Large intestine (tissue), 3 donors: Measurements from ENCODE around the gene NPEPL1. TPM values are rescaled to one million over a fixed set of nuclear protein-coding genes. Genes with fewer than 3 reads are reported as not detected.
"Not testable (repeated sequence)": the region's sequence is repeated elsewhere in the genome, so short reads cannot be mapped to it uniquely, and the experiment has no call there.

Experiments used
- DNase-seq, 2 donors: peaks; one replicate each; pipeline versions ENCODE4 v3.0.0 to v3.0.0-alpha.2; 2013
- H3K27ac ChIP-seq: one replicate; pipeline ENCODE4 v1.5.1; 2013; ENCODE audit warnings: low read length
- H3K27me3 ChIP-seq: 2 replicates; pipeline ENCODE4 v1.6.1; 2013; ENCODE audit warnings: low read length; ENCODE audit not compliant: control insufficient read depth, insufficient read depth
- H3K36me3 ChIP-seq: 2 replicates; pipeline ENCODE4 v1.6.1; 2013; ENCODE audit warnings: low read length; ENCODE audit not compliant: control insufficient read depth, insufficient read depth
- H3K4me1 ChIP-seq: one replicate; pipeline ENCODE4 v1.6.1; 2013; ENCODE audit warnings: low read length; ENCODE audit not compliant: control insufficient read depth, insufficient read depth
- H3K4me3 ChIP-seq: one replicate; pipeline ENCODE4 v1.5.1; 2013; ENCODE audit warnings: low read length
- H3K9me3 ChIP-seq: one replicate; pipeline ENCODE4 v1.6.1; 2013; ENCODE audit warnings: mild to moderate bottlenecking, low read depth, low read length, moderate library complexity; ENCODE audit not compliant: control insufficient read depth
- WGBS: methylation state at CpG from one replicate; pipeline ENCODE4 v1.1.5; 2013; ENCODE audit warnings: low lambda C conversion rate; ENCODE audit not compliant: insufficient coverage; 5-methylcytosine and 5-hydroxymethylcytosine counted together
- polyA plus RNA-seq: library from polyadenylated mRNA; unstranded; fragments of 120-200 nt; gene quantifications from one replicate; pipeline ENCODE4 v1.2.1, GENCODE V29; 2013

Gene NPEPL1
- polyA plus RNA-seq, 1 donor: 35.1 TPM

DNA sequence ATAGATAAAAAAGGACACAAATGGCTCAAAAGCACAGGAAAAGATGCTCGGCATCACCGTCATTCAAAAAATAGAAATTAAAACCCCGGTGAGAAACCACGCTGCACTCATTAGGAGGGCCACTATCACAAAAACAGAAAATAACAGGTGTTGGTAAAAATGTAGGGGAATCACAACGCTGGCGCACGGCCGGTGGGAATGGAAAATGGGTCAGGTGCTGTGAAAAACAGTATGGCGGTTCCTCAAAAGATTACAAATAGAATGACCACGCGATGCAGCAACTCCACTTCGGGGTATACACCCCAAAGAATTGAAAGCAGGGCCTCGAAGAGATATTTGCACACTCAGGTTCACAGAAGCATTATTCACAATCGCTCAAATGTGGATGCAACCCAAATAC lies 28.3 kb downstream of the NPEPL1 start:
- H3K27me3 ChIP-seq: peaks cover 10% of the 10 kb centered on the region
- no peaks in the 10 kb centered on the region for H3K9me3 ChIP-seq
- no peak overlapping the region for H3K27ac ChIP-seq
- WGBS: 100% methylated on average over 7 of the region's 14 CpGs
- no peaks in the 10 kb centered on the region for H3K4me1 ChIP-seq
- H3K36me3 ChIP-seq: peaks cover 2% of the 10 kb centered on the region
- no peak overlapping the region for H3K4me3 ChIP-seq
- DNase-seq: no peak

DNA sequence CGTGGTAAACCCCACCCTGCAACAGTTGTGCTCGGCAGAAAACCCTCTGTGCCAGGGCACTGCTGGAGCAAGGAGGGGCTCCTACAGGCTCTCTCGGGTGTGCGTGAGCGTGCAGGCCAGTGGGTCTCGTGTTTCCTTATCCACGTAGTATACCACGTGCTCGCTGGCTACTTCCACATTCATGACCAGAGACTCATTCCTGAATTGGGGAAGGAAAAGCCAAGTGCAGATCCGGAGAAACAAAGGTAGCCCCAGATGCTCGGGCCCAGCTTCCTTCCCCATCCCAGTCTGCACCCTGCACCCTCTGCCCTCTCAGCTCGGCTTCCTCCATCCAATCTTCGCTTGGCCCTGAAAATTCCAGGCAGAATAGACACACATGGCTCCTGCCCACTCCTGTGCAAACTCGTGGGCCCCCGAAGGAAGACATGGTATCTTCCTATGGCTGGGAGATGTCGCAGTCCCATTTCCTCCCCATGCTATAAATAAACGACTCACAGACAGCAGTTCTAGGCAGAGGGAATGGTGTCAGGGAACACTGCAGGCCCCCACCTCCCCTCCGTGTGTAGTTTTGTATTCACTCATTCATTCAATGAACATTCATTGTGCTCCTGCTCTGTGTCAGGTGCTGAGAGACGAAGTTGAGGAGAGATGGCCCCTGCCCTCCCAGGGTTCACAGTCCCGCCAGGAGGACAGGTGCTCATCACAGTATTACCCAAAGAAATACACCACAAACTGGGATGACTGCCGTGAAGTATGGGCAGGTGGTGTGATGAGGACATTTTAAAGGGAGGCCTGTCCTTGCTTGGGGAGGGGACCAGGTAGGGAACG lies 29.6 kb downstream of the NPEPL1 start:
- no peak overlapping the region for H3K27ac ChIP-seq
- WGBS: 86% methylated on average over 1 of the region's 22 CpGs
- no peak overlapping the region for H3K4me3 ChIP-seq
- H3K36me3 ChIP-seq: no peaks in the 10 kb centered on the region
- DNase-seq: no peak
- no peaks in the 10 kb centered on the region for H3K9me3 ChIP-seq
- no peaks in the 10 kb centered on the region for H3K4me1 ChIP-seq
- H3K27me3 ChIP-seq: peaks cover 10% of the 10 kb centered on the region

DNA sequence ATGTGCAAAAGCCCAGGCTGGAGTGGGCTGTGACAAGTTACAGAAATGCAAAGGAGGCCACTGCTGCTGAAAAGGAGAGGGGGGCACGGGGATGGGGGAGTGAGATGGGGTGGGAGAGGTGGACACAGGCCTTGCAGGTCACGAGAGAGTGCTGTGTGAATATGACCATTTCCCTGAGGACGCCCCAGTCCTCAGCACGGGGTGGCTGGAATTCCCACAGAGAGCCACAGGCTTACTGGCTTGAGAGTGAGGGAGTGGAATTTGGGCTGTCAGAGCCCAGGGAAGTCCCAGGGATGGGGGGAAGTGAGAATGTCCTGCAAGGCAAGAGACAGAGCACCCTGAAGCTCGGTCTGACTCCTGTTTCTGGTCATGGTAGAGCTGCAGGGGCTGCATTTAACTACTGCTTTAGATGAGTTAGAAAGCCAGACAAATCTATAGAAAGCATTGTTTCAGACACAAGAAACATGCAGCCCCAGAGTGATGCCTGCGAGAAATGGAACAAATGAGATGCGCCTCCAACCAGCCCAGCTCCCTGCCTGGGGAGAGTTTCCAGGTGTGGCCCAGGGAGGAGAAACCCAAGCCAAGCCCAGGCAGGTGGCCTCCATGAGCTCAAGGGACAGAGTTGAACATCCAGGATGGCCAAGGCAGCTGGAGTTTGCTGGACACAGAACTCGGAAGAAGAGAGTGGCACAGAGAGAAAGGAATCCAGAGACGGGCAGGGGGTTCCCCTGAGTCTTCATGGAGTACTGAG lies 30.5 kb downstream of the NPEPL1 start:
- H3K9me3 ChIP-seq: no peaks in the 10 kb centered on the region
- H3K4me1 ChIP-seq: no peaks in the 10 kb centered on the region
- no peak overlapping the region for H3K4me3 ChIP-seq
- no CpG with 5 or more reads among the region's 9 CpGs for WGBS
- no peaks in the 10 kb centered on the region for H3K36me3 ChIP-seq
- no peak for DNase-seq
- H3K27ac ChIP-seq: no peak overlapping the region
- H3K27me3 ChIP-seq: peaks cover 10% of the 10 kb centered on the region

DNA sequence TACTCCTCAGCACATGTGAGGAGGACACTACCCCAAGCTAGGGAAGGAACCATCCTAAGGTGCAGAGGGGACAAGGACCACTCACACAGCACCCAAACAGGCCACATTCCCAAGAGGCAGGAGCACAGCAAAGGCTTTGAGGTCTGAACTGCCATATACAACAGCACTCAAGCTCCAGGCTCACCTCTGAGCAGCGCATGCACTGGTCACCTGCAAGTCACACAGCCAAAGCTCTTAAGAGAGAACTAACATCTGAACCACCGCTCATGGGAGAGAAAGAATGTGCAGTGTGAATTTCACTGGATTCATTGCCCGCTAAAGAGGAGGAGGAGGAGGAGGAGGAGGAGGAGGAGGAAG lies 31.0 kb downstream of the NPEPL1 start:
- no peaks in the 10 kb centered on the region for H3K4me1 ChIP-seq
- H3K4me3 ChIP-seq: no peak overlapping the region
- no peaks in the 10 kb centered on the region for H3K9me3 ChIP-seq
- no peaks in the 10 kb centered on the region for H3K36me3 ChIP-seq
- 71% methylated on average over 1 of the region's 3 CpGs for WGBS
- peaks cover 10% of the 10 kb centered on the region for H3K27me3 ChIP-seq
- H3K27ac ChIP-seq: no peak overlapping the region
- no peak for DNase-seq

DNA sequence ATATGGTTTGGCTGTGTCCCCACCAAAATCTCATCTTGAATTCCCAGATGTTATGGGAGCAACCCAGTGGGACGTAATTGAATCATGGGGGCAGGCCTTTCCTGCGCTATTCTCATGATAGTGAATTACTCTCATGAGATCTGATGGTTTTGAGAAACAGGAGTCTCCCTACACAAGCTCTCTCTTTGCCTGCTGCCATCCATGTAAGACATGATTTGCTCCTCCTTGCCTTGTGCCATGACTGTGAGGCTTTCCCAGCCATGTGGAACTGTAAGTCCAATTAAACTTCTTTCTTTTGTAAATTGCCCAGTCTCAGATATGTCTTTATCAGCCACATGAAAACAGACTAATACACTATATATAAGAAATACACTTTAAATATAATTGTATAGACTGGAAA lies 33.6 kb downstream of the NPEPL1 start:
- not testable (repeated sequence) for H3K36me3 ChIP-seq, H3K27me3 ChIP-seq, H3K27ac ChIP-seq, H3K4me1 ChIP-seq, H3K9me3 ChIP-seq, H3K4me3 ChIP-seq, DNase-seq
- WGBS: no CpG with 5 or more reads among the region's 2 CpGs

DNA sequence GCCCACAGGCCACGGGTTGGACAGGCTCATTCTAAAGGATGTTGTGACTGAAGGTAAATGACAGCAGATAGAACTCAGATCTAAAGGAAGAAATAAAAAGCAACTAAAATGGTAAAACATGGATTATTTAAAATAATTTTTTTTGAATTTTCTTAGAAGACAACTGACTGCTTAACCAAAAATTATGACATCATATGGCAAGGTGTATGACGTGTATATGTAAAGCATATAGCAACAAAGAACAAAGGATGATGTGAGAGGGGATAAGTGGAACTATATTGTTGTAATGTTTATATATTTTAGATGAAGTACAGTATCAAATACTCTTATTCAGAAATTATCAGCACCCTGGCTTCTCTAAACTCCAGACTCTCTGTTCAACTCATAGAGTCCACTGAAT lies 38.6 kb downstream of the NPEPL1 start:
- DNase-seq: no peak
- no peaks in the 10 kb centered on the region for H3K27me3 ChIP-seq
- H3K4me1 ChIP-seq: no peaks in the 10 kb centered on the region
- no peaks in the 10 kb centered on the region for H3K9me3 ChIP-seq
- H3K4me3 ChIP-seq: no peak overlapping the region
- no peak overlapping the region for H3K27ac ChIP-seq
- H3K36me3 ChIP-seq: no peaks in the 10 kb centered on the region
- 90% methylated on average over 2 of the region's 2 CpGs for WGBS

DNA sequence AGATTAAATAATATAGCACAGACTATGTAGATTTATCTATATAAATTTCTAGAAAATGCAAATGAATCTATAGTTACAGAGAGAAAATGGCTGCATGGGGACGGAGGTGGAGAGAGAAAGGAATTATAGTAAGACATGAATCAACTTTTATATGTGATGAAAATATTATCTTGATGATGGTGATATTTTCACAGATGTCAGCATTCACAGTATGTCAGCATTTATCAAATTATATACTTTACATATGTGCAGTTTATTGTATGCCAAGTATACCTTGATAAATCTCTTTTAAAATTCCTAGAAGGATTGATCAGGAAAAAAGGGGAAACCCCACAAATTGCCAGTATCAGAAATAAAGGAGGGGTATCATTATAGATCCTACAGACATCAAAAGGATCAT lies 44.6 kb downstream of the NPEPL1 start:
- DNase-seq: no peak
- Histone ChIP-seq H3K9me3 (no peaks in the 10 kb centered on the region), H3K27ac (no peak overlapping the region), H3K4me1 (no peaks in the 10 kb centered on the region), H3K36me3 (no peaks in the 10 kb centered on the region), H3K27me3 (peaks cover 4% of the 10 kb centered on the region), H3K4me3 (no peak overlapping the region)
- WGBS: no CpG with 5 or more reads among the region's 1 CpG

DNA sequence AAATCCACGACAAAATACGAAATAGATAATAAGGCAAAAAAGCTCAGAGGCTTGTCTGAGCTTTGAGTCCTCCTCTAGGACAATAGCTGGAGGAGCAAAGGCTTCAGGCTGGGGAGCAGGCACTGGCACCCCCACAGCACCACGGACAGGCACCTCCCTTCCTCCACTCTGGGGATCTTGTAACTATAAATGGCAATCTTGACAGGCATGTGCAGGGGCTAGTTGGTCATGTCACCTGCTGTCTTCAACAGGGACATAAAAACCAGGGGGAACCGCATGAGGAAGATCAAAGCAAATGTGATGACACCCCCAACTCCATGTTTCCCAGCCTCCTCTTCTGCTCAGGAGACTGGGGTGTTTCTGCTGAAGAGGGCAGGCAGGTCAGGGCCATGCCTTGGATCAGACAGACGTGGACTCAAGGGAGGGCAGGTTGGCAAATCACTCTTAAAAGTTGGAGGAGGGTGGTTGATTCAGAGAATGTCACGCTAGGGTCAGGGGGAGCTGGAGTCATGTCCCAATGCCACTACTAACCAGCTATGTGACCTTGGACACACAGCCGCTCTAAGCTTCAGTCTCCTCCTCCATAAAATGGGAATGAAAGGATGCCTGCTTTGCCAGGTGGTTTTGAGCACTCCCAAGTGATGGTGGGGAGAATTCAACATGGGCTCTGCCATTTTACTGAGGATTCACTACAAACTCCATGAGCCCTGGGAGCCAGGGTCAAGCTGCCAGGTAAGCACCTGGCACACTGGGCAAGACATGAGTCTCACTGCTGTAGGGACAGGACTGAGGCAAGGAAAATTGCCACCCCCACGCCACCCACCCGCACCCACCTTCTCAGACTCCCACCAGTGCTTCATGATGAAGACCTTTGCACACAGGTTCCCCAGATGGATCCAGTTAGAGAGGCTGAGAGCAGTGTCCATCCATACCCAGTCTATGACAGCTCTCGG lies 48.0 kb downstream of the NPEPL1 start:
- no peaks in the 10 kb centered on the region for H3K9me3 ChIP-seq
- no peak for DNase-seq
- H3K4me1 ChIP-seq: no peaks in the 10 kb centered on the region
- peaks cover 9% of the 10 kb centered on the region for H3K27me3 ChIP-seq
- H3K4me3 ChIP-seq: no peak overlapping the region
- no peaks in the 10 kb centered on the region for H3K36me3 ChIP-seq
- no peak overlapping the region for H3K27ac ChIP-seq
- WGBS: 100% methylated on average over 2 of the region's 10 CpGs

DNA sequence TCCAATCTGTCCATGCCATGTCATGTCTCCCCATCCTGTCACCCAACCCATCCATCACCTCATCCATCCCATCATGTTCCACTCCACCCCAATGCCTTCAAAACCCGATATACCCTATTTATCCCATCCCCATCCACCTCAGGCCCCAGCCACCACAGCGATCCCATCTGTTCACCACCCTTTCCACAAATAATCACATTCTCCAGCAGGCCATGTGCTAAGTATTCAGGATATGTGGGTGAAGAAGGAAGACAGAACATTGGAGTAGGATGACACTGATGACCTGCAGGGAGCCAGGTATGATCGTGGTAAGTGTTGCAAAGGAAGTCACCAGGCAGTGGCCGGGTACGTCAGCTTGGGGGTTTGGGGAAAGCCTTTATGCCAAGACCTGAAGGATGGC lies 48.8 kb downstream of the NPEPL1 start:
- WGBS: no CpG with 5 or more reads among the region's 5 CpGs
- H3K9me3 ChIP-seq: no peaks in the 10 kb centered on the region
- peaks cover 12% of the 10 kb centered on the region for H3K27me3 ChIP-seq
- DNase-seq: no peak
- no peak overlapping the region for H3K27ac ChIP-seq
- no peak overlapping the region for H3K4me3 ChIP-seq
- H3K4me1 ChIP-seq: no peaks in the 10 kb centered on the region
- H3K36me3 ChIP-seq: no peaks in the 10 kb centered on the region
